Lower leg skin (tissue), 3 donors: ENCODE measurements around the gene TPM3.

Experiments used
- CTCF ChIP-seq, 3 donors: fragments of 450-650 bp; IDR thresholded peaks; one replicate each; pipeline ENCODE4 v1.5.1; 2016; ENCODE audit warnings: antibody characterized with exemption in 3 of 3, mild to moderate bottlenecking in 3 of 3, moderate library complexity in 2 of 3
- POLR2A ChIP-seq, 2 donors: fragments of 450-650 bp; IDR thresholded peaks; one replicate each; pipeline ENCODE4 v1.6.1; 2016 to 2017; ENCODE audit warnings: antibody characterized with exemption in 2 of 2, mild to moderate bottlenecking in 1 of 2, moderate library complexity in 1 of 2

GRCh38 chr1:154207262-154207661, 15.4 kb upstream of the TPM3 start:
- TF ChIP-seq CTCF (IDR thresholded peaks at IDR 0.05) (no peak), POLR2A (IDR thresholded peaks at IDR 0.05) (no peak)
